Suprapubic skin (tissue), 4 donors: ENCODE measurements around the gene DTNBP1.

Experiments used
- CTCF ChIP-seq, 2 donors: fragments of 200-600 bp in 1 of 2; fragments of 450-650 bp in 1 of 2; sonication (generic) in 1 of 2; IDR thresholded peaks; one replicate each; pipeline ENCODE4 v1.5.1; 2016 to 2019; ENCODE audit warnings: antibody characterized with exemption in 2 of 2, mild to moderate bottlenecking in 1 of 2, moderate library complexity in 1 of 2
- EP300 ChIP-seq: sonication (generic); formaldehyde crosslinking; IDR thresholded peaks from one replicate; pipeline ENCODE4 v1.6.1; 2017; ENCODE audit warnings: antibody characterized with exemption
- POLR2A ChIP-seq, 2 donors: fragments of 450-650 bp; IDR thresholded peaks; one replicate each; pipeline ENCODE4 v1.6.1; 2017; ENCODE audit warnings: antibody characterized with exemption in 2 of 2, mild to moderate bottlenecking in 2 of 2, moderate library complexity in 2 of 2
- POLR2AphosphoS5 ChIP-seq, 3 donors: sonication (generic); formaldehyde crosslinking; IDR thresholded peaks; one replicate each; pipeline ENCODE4 v1.6.1; 2017; ENCODE audit warnings: antibody characterized with exemption in 3 of 3

GRCh38 chr6:15709651-15710269 lies 46.9 kb upstream of the DTNBP1 start:
- no peak for TF ChIP-seq POLR2AphosphoS5 (IDR thresholded peaks at IDR 0.05)
- TF ChIP-seq CTCF (IDR thresholded peaks at IDR 0.05): no peak
- no peak for TF ChIP-seq EP300
- TF ChIP-seq POLR2A (IDR thresholded peaks at IDR 0.05): no peak
